IMR-90 (cell line): ENCODE measurements around the gene ATXN1.

Experiments
- BHLHE40 ChIP-seq: fragments of 150-350 bp; IDR thresholded peaks from 2 replicates; pipeline ENCODE4 v1.6.1; 2016; ENCODE audit warnings: mild to moderate bottlenecking, low read depth, low read length
- CEBPB ChIP-seq: IDR thresholded peaks from 2 replicates; pipeline ENCODE4 v1.6.1; 2012; ENCODE audit warnings: low read depth, low read length, improper control_type of control experiment
- CTCF ChIP-seq: conservative IDR thresholded peaks from 2 replicates; pipeline ENCODE4 v1.5.1; 2012; ENCODE audit warnings: mild to moderate bottlenecking, low read depth, low read length, improper control_type of control experiment
- ELK1 ChIP-seq: fragments of 150-350 bp; IDR thresholded peaks from 2 replicates; pipeline ENCODE4 v1.6.1; 2016; ENCODE audit warnings: low read depth, mild to moderate bottlenecking, low read length, moderate library complexity, borderline replicate concordance
- MAFK ChIP-seq: IDR thresholded peaks from 2 replicates; pipeline ENCODE4 v1.6.1; 2012; ENCODE audit warnings: low read depth, low read length, improper control_type of control experiment
- MXI1 ChIP-seq: IDR thresholded peaks from 2 replicates; pipeline ENCODE4 v1.6.1; 2012; ENCODE audit warnings: low read depth, mild to moderate bottlenecking, low read length, moderate library complexity, borderline replicate concordance
- POLR2A ChIP-seq: IDR thresholded peaks from 2 replicates; pipeline ENCODE4 v1.6.1; 2012; ENCODE audit warnings: mild to moderate bottlenecking, low read depth, low read length
- RAD21 ChIP-seq: IDR thresholded peaks from 2 replicates; pipeline ENCODE4 v1.6.1; 2012; ENCODE audit warnings: low read length, improper control_type of control experiment
- RCOR1 ChIP-seq: IDR thresholded peaks from 2 replicates; pipeline ENCODE4 v1.6.1; 2012; ENCODE audit warnings: mild to moderate bottlenecking, low read length, improper control_type of control experiment; ENCODE audit not compliant: insufficient replicate concordance
- SMC3 ChIP-seq: fragments of 150-350 bp; IDR thresholded peaks from 2 replicates; pipeline ENCODE4 v1.6.1; 2016; ENCODE audit warnings: low read depth, mild to moderate bottlenecking, antibody characterized with exemption, low read length, moderate library complexity
- USF2 ChIP-seq: fragments of 150-350 bp; IDR thresholded peaks from 2 replicates; pipeline ENCODE4 v1.6.1; 2017; ENCODE audit warnings: mild to moderate bottlenecking, antibody characterized with exemption, low read length, low read depth

GRCh38 chr6:16789329-16790038, 28.2 kb upstream of the ATXN1 start:
- TF ChIP-seq CTCF (no peak), POLR2A (no peak), RAD21 (no peak), MXI1 (no peak), USF2 (no peak), RCOR1 (no peak), MAFK (no peak), CEBPB (no peak), BHLHE40 (no peak), SMC3 (no peak), ELK1 (no peak)
